HepG2 (cell line): Measurements from ENCODE around the gene FAM89B. TPM values are rescaled to one million over a fixed set of nuclear protein-coding genes. Genes with fewer than 3 reads are reported as not detected.

ENCODE experiments used
- CSRNP1 ChIP-seq: sonication (generic); formaldehyde crosslinking; IDR thresholded peaks from 2 replicates; pipeline ENCODE4 v1.8.1; 2023; ENCODE audit warnings: mild to moderate bottlenecking, missing genetic modification reagents
- FOXO4 ChIP-seq: sonication (generic); formaldehyde crosslinking; conservative IDR thresholded peaks from 2 replicates; pipeline ENCODE4 v1.8.1; 2023; ENCODE audit warnings: missing genetic modification reagents
- GATAD1 ChIP-seq: IDR thresholded peaks from 2 replicates; pipeline ENCODE4 v1.6.1; 2016; ENCODE audit warnings: missing genetic modification reagents, missing compliant biosample characterization
- KDM3A ChIP-seq: IDR thresholded peaks from 2 replicates; pipeline ENCODE4 v1.6.1; 2018; ENCODE audit warnings: low read depth, missing compliant biosample characterization
- MXD4 ChIP-seq: IDR thresholded peaks from 2 replicates; pipeline ENCODE4 v1.6.1; 2016; ENCODE audit warnings: mild to moderate bottlenecking, missing biosample characterization, missing genetic modification reagents
- NFE2 ChIP-seq: sonication (generic); formaldehyde crosslinking; IDR thresholded peaks from 2 replicates; pipeline ENCODE4 v1.4.0; 2020; ENCODE audit warnings: missing genetic modification reagents
- PLRG1 ChIP-seq: fragments of 450-650 bp; conservative IDR thresholded peaks from 2 replicates; pipeline ENCODE4 v1.6.1; 2016
- PRPF4 ChIP-seq: fragments of 200-400 bp; formaldehyde crosslinking; IDR thresholded peaks from 2 replicates; pipeline ENCODE4 v1.6.1; 2016; ENCODE audit warnings: low read length, low read depth; ENCODE audit not compliant: poor library complexity, severe bottlenecking
- REST ChIP-seq, 2 experiments: IDR thresholded peaks; 2 replicates each; pipeline ENCODE4 v1.6.1; 2011 to 2012; ENCODE audit warnings: low read length in 2 of 2, borderline replicate concordance in 1 of 2, low read depth in 1 of 2, mild to moderate bottlenecking in 1 of 2, moderate library complexity in 1 of 2
- TRIM24 ChIP-seq: sonication (generic); formaldehyde crosslinking; IDR thresholded peaks from 2 replicates; pipeline ENCODE4 v1.8.0; 2022; ENCODE audit warnings: mild to moderate bottlenecking, missing genetic modification reagents
- ZFP36 ChIP-seq: fragments of 150-350 bp; IDR thresholded peaks from 2 replicates; pipeline ENCODE4 v1.6.1; 2018; ENCODE audit warnings: borderline replicate concordance, low read length, low read depth; ENCODE audit not compliant: partially characterized antibody
- ZNF260 ChIP-seq: sonication (generic); formaldehyde crosslinking; IDR thresholded peaks from 2 replicates; pipeline ENCODE4 v1.4.0; 2020; ENCODE audit warnings: missing genetic modification reagents, low read depth, mild to moderate bottlenecking, borderline replicate concordance
- ZNF317 ChIP-seq: sonication (generic); formaldehyde crosslinking; IDR thresholded peaks from 2 replicates; pipeline ENCODE4 v1.5.0; 2020; ENCODE audit warnings: mild to moderate bottlenecking, missing genetic modification reagents
- ZNF329 ChIP-seq: sonication (generic); formaldehyde crosslinking; IDR thresholded peaks from 2 replicates; pipeline ENCODE4 v1.9.0; 2021; ENCODE audit warnings: low read depth, mild to moderate bottlenecking, missing genetic modification reagents
- ZNF362 ChIP-seq: sonication (generic); formaldehyde crosslinking; IDR thresholded peaks from 2 replicates; pipeline ENCODE4 v1.4.0; 2020; ENCODE audit warnings: missing genetic modification reagents, mild to moderate bottlenecking, borderline replicate concordance
- ZNF552 ChIP-seq: sonication (generic); formaldehyde crosslinking; IDR thresholded peaks from 2 replicates; pipeline ENCODE4 v1.9.0; 2022; ENCODE audit warnings: missing genetic modification reagents, mild to moderate bottlenecking, borderline replicate concordance
- ZNF746 ChIP-seq: sonication (generic); formaldehyde crosslinking; IDR thresholded peaks from 2 replicates; pipeline ENCODE4 v1.8.0; 2022; ENCODE audit warnings: mild to moderate bottlenecking, missing genetic modification reagents
- polyA plus RNA-seq, 8 experiments: library from polyadenylated mRNA; depleted of rRNA in 3 of 8; stranded (reverse) in 7 of 8; unstranded in 1 of 8; fragments of >200 nt; fragmentation: Illumina TruSeq in 4 of 8; extraction: Trizol in 4 of 8; gene quantifications; 2 replicates each; pipeline versions ENCODE4 v1.2.1 to v1.2.3, GENCODE V29; 2011 to 2016; ENCODE audit warnings: low read depth in 4 of 8, missing spikeins in 1 of 8, mixed read lengths in 1 of 8; ENCODE audit not compliant: insufficient read depth in 1 of 8
- total RNA-seq, 5 experiments: library from RNA; depleted of rRNA; stranded (reverse); fragments of >200 nt; fragmentation: Illumina TruSeq; extraction: Trizol; gene quantifications; 2 replicates each; pipeline ENCODE4 v1.2.3, GENCODE V29; 2016; ENCODE audit warnings: low read depth in 1 of 5
- TF ChIP-seq, protein P1 (sequence below): sonication (generic); formaldehyde crosslinking; IDR thresholded peaks from 2 replicates; pipeline ENCODE4 v1.4.0; 2020; ENCODE audit warnings: missing genetic modification reagents, borderline replicate concordance

Gene FAM89B
- total and polyA plus RNA-seq, 2 of the 13 experiments (the other 11 are each of a cell fraction or from before 2014, with no cell fraction given), result 5.7 to 8.0 TPM

GRCh38 chr11:65615229-65615949 lies 43.1 kb downstream of the FAM89B start, which contains the start of gene PCNX3 (continued):
- TF ChIP-seq ZNF260 (CRISPR knock-in tag), result no peak
- TF ChIP-seq NFE2, result no peak
- TF ChIP-seq REST (IDR thresholded peaks at IDR 0.05; ENCODE audit: borderline replicate concordance in 1 of 2, low read depth in 1 of 2, low read length in 2 of 2), result peak in 1 of 2 experiments; percentile 32; a peak in 1 of 4 replicates
- TF ChIP-seq GATAD1 (CRISPR knock-in tag), result peak; percentile 92
- TF ChIP-seq ZNF317 (CRISPR knock-in tag), result no peak
- TF ChIP-seq PLRG1, result no peak
- TF ChIP-seq ZFP36, result no peak
- TF ChIP-seq MXD4 (CRISPR knock-in tag), result peak; percentile 22; the same call in 1 of the 2 replicates
- TF ChIP-seq ZNF552 (CRISPR knock-in tag), result no peak
- no peak for TF ChIP-seq FOXO4 (CRISPR knock-in tag)
- TF ChIP-seq ZNF362 (CRISPR knock-in tag), result no peak
- TF ChIP-seq ZNF746 (CRISPR knock-in tag), result no peak; the same call in 1 of the 2 replicates
- TF ChIP-seq KDM3A (CRISPR knock-in tag), result no peak
- TF ChIP-seq TRIM24 (CRISPR knock-in tag), result no peak
- TF ChIP-seq, protein P1, sequence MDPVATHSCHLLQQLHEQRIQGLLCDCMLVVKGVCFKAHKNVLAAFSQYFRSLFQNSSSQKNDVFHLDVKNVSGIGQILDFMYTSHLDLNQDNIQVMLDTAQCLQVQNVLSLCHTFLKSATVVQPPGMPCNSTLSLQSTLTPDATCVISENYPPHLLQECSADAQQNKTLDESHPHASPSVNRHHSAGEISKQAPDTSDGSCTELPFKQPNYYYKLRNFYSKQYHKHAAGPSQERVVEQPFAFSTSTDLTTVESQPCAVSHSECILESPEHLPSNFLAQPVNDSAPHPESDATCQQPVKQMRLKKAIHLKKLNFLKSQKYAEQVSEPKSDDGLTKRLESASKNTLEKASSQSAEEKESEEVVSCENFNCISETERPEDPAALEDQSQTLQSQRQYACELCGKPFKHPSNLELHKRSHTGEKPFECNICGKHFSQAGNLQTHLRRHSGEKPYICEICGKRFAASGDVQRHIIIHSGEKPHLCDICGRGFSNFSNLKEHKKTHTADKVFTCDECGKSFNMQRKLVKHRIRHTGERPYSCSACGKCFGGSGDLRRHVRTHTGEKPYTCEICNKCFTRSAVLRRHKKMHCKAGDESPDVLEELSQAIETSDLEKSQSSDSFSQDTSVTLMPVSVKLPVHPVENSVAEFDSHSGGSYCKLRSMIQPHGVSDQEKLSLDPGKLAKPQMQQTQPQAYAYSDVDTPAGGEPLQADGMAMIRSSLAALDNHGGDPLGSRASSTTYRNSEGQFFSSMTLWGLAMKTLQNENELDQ (CRISPR knock-in tag), result no peak
- no peak for TF ChIP-seq ZNF329 (CRISPR knock-in tag)
- TF ChIP-seq PRPF4, result no peak
- TF ChIP-seq CSRNP1 (CRISPR knock-in tag), result no peak
